Measurements from ENCODE around the gene NIP7.
"Not testable (repeated sequence)": the region's sequence is repeated elsewhere in the genome, so short reads cannot be mapped to it uniquely, and the experiment has no call there.

Gene NIP7

GRCh38 chr16:69345923-69346322 is 6.4 kb downstream of the NIP7 start:
- DNase-seq (ENCODE audit: low read depth in 2 of 2) = no peak

- no peak for DNase-seq (ENCODE audit: low read depth in 2 of 2)
These were observed 7.1 kb downstream of the NIP7 start for GRCh38 chr16:69346683-69347082.

GRCh38 chr16:69348222-69348621 is 8.7 kb downstream of the NIP7 start:
- no peak for DNase-seq (ENCODE audit: low read depth in 2 of 2)

GRCh38 chr16:69349536-69349935 is 10.0 kb downstream of the NIP7 start:
- DNase-seq (ENCODE audit: low read depth in 2 of 2) = no peak

- no peak for DNase-seq (ENCODE audit: low read depth in 2 of 2)
These were observed 11.1 kb downstream of the NIP7 start for GRCh38 chr16:69350536-69351133.

GRCh38 chr16:69351309-69352027 is 11.9 kb downstream of the NIP7 start, which contains the start of gene TMED6:
TMED6 (minus strand) TSS chr16:69351786; CDS start chr16:69351753, 33 bp downstream.
- DNase-seq (ENCODE audit: low read depth in 2 of 2) = no peak

- DNase-seq (ENCODE audit: low read depth in 2 of 2) = not testable (repeated sequence)
These were observed 20.5 kb downstream of the NIP7 start for GRCh38 chr16:69360070-69360469.

- no peak for DNase-seq (ENCODE audit: low read depth in 2 of 2)
These were observed 23.7 kb downstream of the NIP7 start for GRCh38 chr16:69363281-69363717.

- DNase-seq (ENCODE audit: low read depth in 2 of 2) = no peak
These were observed 24.5 kb downstream of the NIP7 start for GRCh38 chr16:69364088-69364487.

- DNase-seq (ENCODE audit: low read depth in 2 of 2) = no peak
These were observed 26.3 kb downstream of the NIP7 start for GRCh38 chr16:69365901-69366300.

GRCh38 chr16:69366431-69366830 is 26.9 kb downstream of the NIP7 start:
- DNase-seq (ENCODE audit: low read depth in 2 of 2) = no peak

- no peak for DNase-seq (ENCODE audit: low read depth in 2 of 2)
These were observed 28.4 kb downstream of the NIP7 start for GRCh38 chr16:69367980-69368379.

- DNase-seq (ENCODE audit: low read depth in 2 of 2) = no peak
These were observed 29.3 kb downstream of the NIP7 start for GRCh38 chr16:69368866-69369265.

GRCh38 chr16:69371564-69371963 is 32.0 kb downstream of the NIP7 start:
- no peak for DNase-seq (ENCODE audit: low read depth in 2 of 2)

- no peak for DNase-seq (ENCODE audit: low read depth in 2 of 2)
These were observed 33.4 kb downstream of the NIP7 start for GRCh38 chr16:69373019-69373418.

GRCh38 chr16:69376393-69377059 is 37.0 kb downstream of the NIP7 start:
- no peak for DNase-seq (ENCODE audit: low read depth in 2 of 2)

GRCh38 chr16:69378036-69378435 is 38.5 kb downstream of the NIP7 start:
- DNase-seq (ENCODE audit: low read depth in 2 of 2) = no peak

GRCh38 chr16:69378760-69379159 is 39.2 kb downstream of the NIP7 start:
- no peak for DNase-seq (ENCODE audit: low read depth in 2 of 2)

- no peak for DNase-seq (ENCODE audit: low read depth in 2 of 2)
These were observed 41.7 kb downstream of the NIP7 start for GRCh38 chr16:69381231-69381630.

GRCh38 chr16:69382421-69382820 is 42.8 kb downstream of the NIP7 start:
- DNase-seq (ENCODE audit: low read depth in 2 of 2) = no peak

GRCh38 chr16:69384974-69385373 is 45.4 kb downstream of the NIP7 start:
- DNase-seq (ENCODE audit: low read depth in 2 of 2) = no peak

- DNase-seq (ENCODE audit: low read depth in 2 of 2) = peak in 1 of 2 experiments; percentile 25
These were observed 47.0 kb downstream of the NIP7 start for GRCh38 chr16:69386596-69386995.

Measured in fibroblast of skin of left quadriceps (primary cell).